Measurements from ENCODE around the gene PLXNA2. TPM values are rescaled to one million over a fixed set of nuclear protein-coding genes. Genes with fewer than 3 reads are reported as not detected.

Gene PLXNA2
- polyA plus RNA-seq, 2 of the 4 experiments (the other 2 are of a cell fraction) = 0.36 to 0.87 TPM

DNA sequence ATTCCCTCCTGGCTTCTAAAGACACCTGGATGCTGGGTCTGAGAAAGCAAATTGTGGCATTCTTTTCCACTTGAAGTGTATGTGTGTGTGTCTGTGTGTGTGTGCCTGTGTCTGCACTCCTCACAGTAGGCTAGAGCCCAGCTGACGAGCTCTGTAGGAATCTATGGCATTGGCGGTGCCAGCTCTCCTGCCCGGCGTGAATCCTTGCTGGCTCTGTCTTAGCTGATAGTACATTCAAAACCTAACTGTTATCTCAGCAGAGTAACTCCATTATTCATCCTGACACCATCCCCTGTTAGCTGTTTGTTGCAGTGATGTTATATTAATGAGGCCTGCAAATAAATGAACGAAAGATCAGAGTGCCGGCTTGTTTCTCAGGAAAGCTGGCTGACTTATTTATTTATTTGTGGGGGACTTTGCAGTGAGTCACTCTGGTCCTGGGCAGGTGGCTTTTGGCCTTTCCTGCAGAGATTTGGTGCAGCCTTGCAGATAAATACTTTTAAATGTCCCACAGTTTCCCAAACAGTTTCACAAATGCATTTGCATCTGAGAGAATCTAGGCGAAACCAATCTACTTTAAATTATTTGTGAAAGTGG lies 172.7 kb downstream of the PLXNA2 start:
- POLR2A ChIA-PET = no interaction called here

DNA sequence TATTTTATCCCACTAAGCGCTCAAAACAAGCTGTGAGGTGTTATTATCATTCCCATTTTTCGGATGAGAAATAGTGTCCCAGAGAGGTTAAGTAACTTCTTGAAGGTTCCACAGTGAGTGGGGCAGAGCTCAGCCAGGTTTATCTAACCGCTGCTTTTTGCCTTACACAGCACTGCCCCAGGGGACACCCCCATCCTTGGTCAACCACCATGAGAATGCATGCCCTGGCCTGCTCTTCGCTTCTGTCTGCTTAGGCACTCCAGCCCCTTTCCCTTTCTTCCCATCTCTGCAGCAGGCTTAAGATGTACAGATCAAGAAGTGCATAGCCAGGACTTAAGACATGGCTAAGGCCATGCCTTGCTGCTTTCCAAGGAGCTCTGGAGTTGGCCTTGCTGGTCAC lies 174.3 kb downstream of the PLXNA2 start:
- H3K4me3 ChIP-seq = no peak overlapping the region
- H3K4me2 ChIP-seq = no peak overlapping the region
- DNase-seq (ENCODE audit: low read depth in 1 of 2, low spot score in 1 of 2) = no peak
- ATAC-seq = no peak
- H3K9me3 ChIP-seq = no peaks in the 10 kb centered on the region
- H3K27ac ChIP-seq = no peak overlapping the region
- FAIRE-seq = no peak
- no peaks in the 10 kb centered on the region for H3K4me1 ChIP-seq
- ChIA-PET POLR2A (no interaction called here), CTCF (interaction anchor here (0.6 to 3.1 kb wide), 8 partner anchors 10 to 176 kb away, joined by 3 to 15 read pairs (median 3); partner anchors contain the start of gene PLXNA2)
- 80% methylated on average over 4 of the region's 4 CpGs for WGBS (ENCODE audit: missing lambda C conversion rate)
- TF ChIP-seq CEBPB (IDR thresholded peaks at IDR 0.05) = no peak
- no peak for TF ChIP-seq ZNF302 (CRISPR knock-in tag; IDR thresholded peaks at IDR 0.05)
- no peak for TF ChIP-seq KDM5A (IDR thresholded peaks at IDR 0.05)
- TF ChIP-seq, protein P1, sequence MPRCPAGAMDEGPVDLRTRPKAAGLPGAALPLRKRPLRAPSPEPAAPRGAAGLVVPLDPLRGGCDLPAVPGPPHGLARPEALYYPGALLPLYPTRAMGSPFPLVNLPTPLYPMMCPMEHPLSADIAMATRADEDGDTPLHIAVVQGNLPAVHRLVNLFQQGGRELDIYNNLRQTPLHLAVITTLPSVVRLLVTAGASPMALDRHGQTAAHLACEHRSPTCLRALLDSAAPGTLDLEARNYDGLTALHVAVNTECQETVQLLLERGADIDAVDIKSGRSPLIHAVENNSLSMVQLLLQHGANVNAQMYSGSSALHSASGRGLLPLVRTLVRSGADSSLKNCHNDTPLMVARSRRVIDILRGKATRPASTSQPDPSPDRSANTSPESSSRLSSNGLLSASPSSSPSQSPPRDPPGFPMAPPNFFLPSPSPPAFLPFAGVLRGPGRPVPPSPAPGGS (IDR thresholded peaks at IDR 0.05) = no peak
- TF ChIP-seq, protein P2, sequence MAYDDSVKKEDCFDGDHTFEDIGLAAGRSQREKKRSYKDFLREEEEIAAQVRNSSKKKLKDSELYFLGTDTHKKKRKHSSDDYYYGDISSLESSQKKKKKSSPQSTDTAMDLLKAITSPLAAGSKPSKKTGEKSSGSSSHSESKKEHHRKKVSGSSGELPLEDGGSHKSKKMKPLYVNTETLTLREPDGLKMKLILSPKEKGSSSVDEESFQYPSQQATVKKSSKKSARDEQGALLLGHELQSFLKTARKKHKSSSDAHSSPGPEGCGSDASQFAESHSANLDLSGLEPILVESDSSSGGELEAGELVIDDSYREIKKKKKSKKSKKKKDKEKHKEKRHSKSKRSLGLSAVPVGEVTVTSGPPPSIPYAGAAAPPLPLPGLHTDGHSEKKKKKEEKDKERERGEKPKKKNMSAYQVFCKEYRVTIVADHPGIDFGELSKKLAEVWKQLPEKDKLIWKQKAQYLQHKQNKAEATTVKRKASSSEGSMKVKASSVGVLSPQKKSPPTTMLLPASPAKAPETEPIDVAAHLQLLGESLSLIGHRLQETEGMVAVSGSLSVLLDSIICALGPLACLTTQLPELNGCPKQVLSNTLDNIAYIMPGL (CRISPR knock-in tag; IDR thresholded peaks at IDR 0.05; ENCODE audit: borderline replicate concordance) = no peak
- no peak for TF ChIP-seq RFX5 (IDR thresholded peaks at IDR 0.05)
- no peak for TF ChIP-seq FOSL2 (IDR thresholded peaks at IDR 0.05)
- TF ChIP-seq FOSL2 (CRISPR knock-in tag; IDR thresholded peaks at IDR 0.05) = no peak
- no peak for TF ChIP-seq ZSCAN20 (CRISPR knock-in tag; IDR thresholded peaks at IDR 0.05)
- no peak for TF ChIP-seq RNF2 (IDR thresholded peaks at IDR 0.05; ENCODE audit: borderline replicate concordance, low read depth)
- no peak for TF ChIP-seq POLR2AphosphoS2 (conservative IDR thresholded peaks at IDR 0.05; ENCODE audit: low read length)
- TF ChIP-seq GATA3 (IDR thresholded peaks at IDR 0.05; ENCODE audit: borderline replicate concordance) = no peak
- TF ChIP-seq, protein P3, sequence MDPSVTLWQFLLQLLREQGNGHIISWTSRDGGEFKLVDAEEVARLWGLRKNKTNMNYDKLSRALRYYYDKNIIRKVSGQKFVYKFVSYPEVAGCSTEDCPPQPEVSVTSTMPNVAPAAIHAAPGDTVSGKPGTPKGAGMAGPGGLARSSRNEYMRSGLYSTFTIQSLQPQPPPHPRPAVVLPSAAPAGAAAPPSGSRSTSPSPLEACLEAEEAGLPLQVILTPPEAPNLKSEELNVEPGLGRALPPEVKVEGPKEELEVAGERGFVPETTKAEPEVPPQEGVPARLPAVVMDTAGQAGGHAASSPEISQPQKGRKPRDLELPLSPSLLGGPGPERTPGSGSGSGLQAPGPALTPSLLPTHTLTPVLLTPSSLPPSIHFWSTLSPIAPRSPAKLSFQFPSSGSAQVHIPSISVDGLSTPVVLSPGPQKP (IDR thresholded peaks at IDR 0.05; ENCODE audit: low read depth, low read length) = no peak
- TF ChIP-seq EHMT2 (IDR thresholded peaks at IDR 0.05; ENCODE audit: low read depth) = no peak
- no peak for TF ChIP-seq JUN (IDR thresholded peaks at IDR 0.05)
- TF ChIP-seq MAZ (IDR thresholded peaks at IDR 0.05; ENCODE audit: borderline replicate concordance, low read depth, low read length) = no peak

More for the DNA sequence above, 172.7 kb downstream of the PLXNA2 start:
- Histone ChIP-seq H3K4me3 (no peak overlapping the region), H3K27ac (no peak overlapping the region), H3K4me2 (no peak overlapping the region), H3K4me1 (no peaks in the 10 kb centered on the region), H3K9me3 (no peaks in the 10 kb centered on the region)
- no peak for ATAC-seq
- TF ChIP-seq CHD4 (IDR thresholded peaks at IDR 0.05; ENCODE audit: borderline replicate concordance) (no peak), EHMT2 (IDR thresholded peaks at IDR 0.05; ENCODE audit: low read depth) (no peak), EP300 (IDR thresholded peaks at IDR 0.05) (no peak), CHD2 (IDR thresholded peaks at IDR 0.05; ENCODE audit: low read length, partially characterized antibody) (no peak), JUN (IDR thresholded peaks at IDR 0.05) (no peak), ZC3H11A (IDR thresholded peaks at IDR 0.05) (no peak), RFX5 (IDR thresholded peaks at IDR 0.05) (no peak), MYC (IDR thresholded peaks at IDR 0.05; ENCODE audit: borderline replicate concordance, low read length) (no peak), GATA3 (IDR thresholded peaks at IDR 0.05; ENCODE audit: borderline replicate concordance) (no peak), KDM1A (IDR thresholded peaks at IDR 0.05; ENCODE audit: low read depth) (no peak), RARB (CRISPR knock-in tag; IDR thresholded peaks at IDR 0.05) (no peak), PHF8 (IDR thresholded peaks at IDR 0.05; ENCODE audit: borderline replicate concordance, low read depth) (no peak), RCOR1 (IDR thresholded peaks at IDR 0.05; ENCODE audit: low read depth, low read length) (no peak)
- TF ChIP-seq, protein P3 (IDR thresholded peaks at IDR 0.05; ENCODE audit: low read depth, low read length) = no peak
- TF ChIP-seq, protein P4, sequence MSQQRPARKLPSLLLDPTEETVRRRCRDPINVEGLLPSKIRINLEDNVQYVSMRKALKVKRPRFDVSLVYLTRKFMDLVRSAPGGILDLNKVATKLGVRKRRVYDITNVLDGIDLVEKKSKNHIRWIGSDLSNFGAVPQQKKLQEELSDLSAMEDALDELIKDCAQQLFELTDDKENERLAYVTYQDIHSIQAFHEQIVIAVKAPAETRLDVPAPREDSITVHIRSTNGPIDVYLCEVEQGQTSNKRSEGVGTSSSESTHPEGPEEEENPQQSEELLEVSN (IDR thresholded peaks at IDR 0.05; ENCODE audit: borderline replicate concordance, low read depth) = no peak
- TF ChIP-seq, protein P5, sequence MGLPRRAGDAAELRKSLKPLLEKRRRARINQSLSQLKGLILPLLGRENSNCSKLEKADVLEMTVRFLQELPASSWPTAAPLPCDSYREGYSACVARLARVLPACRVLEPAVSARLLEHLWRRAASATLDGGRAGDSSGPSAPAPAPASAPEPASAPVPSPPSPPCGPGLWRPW (IDR thresholded peaks at IDR 0.05) = no peak
- TF ChIP-seq, protein P6, sequence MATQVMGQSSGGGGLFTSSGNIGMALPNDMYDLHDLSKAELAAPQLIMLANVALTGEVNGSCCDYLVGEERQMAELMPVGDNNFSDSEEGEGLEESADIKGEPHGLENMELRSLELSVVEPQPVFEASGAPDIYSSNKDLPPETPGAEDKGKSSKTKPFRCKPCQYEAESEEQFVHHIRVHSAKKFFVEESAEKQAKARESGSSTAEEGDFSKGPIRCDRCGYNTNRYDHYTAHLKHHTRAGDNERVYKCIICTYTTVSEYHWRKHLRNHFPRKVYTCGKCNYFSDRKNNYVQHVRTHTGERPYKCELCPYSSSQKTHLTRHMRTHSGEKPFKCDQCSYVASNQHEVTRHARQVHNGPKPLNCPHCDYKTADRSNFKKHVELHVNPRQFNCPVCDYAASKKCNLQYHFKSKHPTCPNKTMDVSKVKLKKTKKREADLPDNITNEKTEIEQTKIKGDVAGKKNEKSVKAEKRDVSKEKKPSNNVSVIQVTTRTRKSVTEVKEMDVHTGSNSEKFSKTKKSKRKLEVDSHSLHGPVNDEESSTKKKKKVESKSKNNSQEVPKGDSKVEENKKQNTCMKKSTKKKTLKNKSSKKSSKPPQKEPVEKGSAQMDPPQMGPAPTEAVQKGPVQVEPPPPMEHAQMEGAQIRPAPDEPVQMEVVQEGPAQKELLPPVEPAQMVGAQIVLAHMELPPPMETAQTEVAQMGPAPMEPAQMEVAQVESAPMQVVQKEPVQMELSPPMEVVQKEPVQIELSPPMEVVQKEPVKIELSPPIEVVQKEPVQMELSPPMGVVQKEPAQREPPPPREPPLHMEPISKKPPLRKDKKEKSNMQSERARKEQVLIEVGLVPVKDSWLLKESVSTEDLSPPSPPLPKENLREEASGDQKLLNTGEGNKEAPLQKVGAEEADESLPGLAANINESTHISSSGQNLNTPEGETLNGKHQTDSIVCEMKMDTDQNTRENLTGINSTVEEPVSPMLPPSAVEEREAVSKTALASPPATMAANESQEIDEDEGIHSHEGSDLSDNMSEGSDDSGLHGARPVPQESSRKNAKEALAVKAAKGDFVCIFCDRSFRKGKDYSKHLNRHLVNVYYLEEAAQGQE (IDR thresholded peaks at IDR 0.05) = no peak
- CTCF ChIA-PET = interaction anchor here (0.9 to 3.1 kb wide), 5 partner anchors 10 to 173 kb away, joined by 3 to 15 read pairs (median 7); partner anchors contain the start of gene PLXNA2
- DNase-seq (ENCODE audit: low read depth in 1 of 2, low spot score in 1 of 2) = no peak
- 81% methylated on average over 7 of the region's 7 CpGs for WGBS (ENCODE audit: missing lambda C conversion rate)
- no peak for FAIRE-seq
